ENCODE data around the gene LMCD1. TPM values are rescaled to one million over a fixed set of nuclear protein-coding genes. Genes with fewer than 3 reads are reported as not detected.

Gene LMCD1
- polyA plus RNA-seq, 2 donors, result 17.2 to 21.2 TPM

- no peaks in the 10 kb centered on the region for H3K36me3 ChIP-seq (ENCODE audit: control insufficient read depth in 2 of 2, insufficient read depth in 2 of 2, low read length in 1 of 2)
- H3K4me1 ChIP-seq (ENCODE audit: control insufficient read depth in 2 of 2, insufficient read depth in 2 of 2, low read length in 1 of 2), result peaks cover 10% of the 10 kb centered on the region in 2 donors
- WGBS, 2 donors, result 6 to 8% methylated on average over 8 of the region's 8 CpGs
- peak overlapping the region; percentile 30 to 32 for H3K4me3 ChIP-seq (ENCODE audit: low read depth in 1 of 2, low read length in 2 of 2)
- H3K9me3 ChIP-seq (ENCODE audit: control insufficient read depth in 2 of 2, insufficient read depth in 1 of 2, low read depth in 1 of 2, low read length in 1 of 2), result no peaks in the 10 kb centered on the region
- no peaks in the 10 kb centered on the region for H3K27me3 ChIP-seq (ENCODE audit: control insufficient read depth in 1 of 2, insufficient read depth in 2 of 2, low read length in 2 of 2)
- peak overlapping the region; percentile 88 to 89 for H3K27ac ChIP-seq (ENCODE audit: low read depth in 2 of 2, low read length in 1 of 2)
Observed at GRCh38 chr3:8500989-8501370, 643 bp upstream of the LMCD1 start.

- H3K27me3 ChIP-seq (ENCODE audit: control insufficient read depth in 1 of 2, insufficient read depth in 2 of 2, low read length in 2 of 2), result no peaks in the 10 kb centered on the region
- 33 to 60% methylated on average over 1 of the region's 1 CpG for WGBS, 2 donors
- H3K27ac ChIP-seq (ENCODE audit: low read depth in 2 of 2, low read length in 1 of 2), result peak overlapping the region in 1 of 2 donors; percentile 71
- H3K36me3 ChIP-seq (ENCODE audit: control insufficient read depth in 2 of 2, insufficient read depth in 2 of 2, low read length in 1 of 2), result no peaks in the 10 kb centered on the region
- H3K4me3 ChIP-seq (ENCODE audit: low read depth in 1 of 2, low read length in 2 of 2), result peak overlapping the region in 1 of 2 donors; percentile 25
- H3K9me3 ChIP-seq (ENCODE audit: control insufficient read depth in 2 of 2, insufficient read depth in 1 of 2, low read depth in 1 of 2, low read length in 1 of 2), result no peaks in the 10 kb centered on the region
- peaks cover 7 to 10% of the 10 kb centered on the region in 2 donors for H3K4me1 ChIP-seq (ENCODE audit: control insufficient read depth in 2 of 2, insufficient read depth in 2 of 2, low read length in 1 of 2)
Observed at GRCh38 chr3:8503461-8503860, 1.8 kb downstream of the LMCD1 start.

DNA sequence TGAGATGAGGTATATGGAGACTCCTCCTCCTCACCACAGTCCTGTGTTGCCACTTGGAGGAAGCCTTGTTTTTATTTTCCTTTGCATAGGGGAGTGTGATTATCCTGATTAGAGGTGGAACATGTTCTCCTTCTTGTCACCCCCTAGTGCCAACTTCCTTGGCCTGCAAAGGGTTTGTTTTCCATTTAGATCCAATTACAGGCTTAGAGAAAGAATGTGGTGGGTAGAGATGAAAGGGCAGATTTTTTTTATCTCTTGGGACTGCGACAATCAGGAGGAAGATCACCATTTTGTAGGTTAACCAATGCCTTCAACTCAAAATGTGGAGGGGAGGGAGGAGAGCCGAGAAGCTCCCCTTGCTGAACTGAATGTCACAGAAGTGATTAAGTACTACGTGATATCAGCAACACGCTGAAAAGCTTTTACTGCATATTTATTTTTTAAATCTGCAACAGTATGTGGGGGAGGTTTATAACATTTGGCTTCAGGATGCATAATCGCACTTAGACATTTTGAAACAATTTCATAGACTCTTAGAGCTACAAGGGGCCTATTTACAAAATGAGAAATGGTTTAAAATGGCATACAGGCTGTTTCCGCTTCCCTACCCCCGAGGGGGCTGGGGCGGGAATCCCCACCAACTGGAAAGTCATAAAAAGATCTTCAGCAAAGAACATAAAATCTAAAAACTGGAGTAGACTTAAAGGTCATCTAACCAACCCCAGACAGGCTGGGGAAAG lies 2.4 kb downstream of the LMCD1 start:
- H3K27me3 ChIP-seq (ENCODE audit: control insufficient read depth in 1 of 2, insufficient read depth in 2 of 2, low read length in 2 of 2), result no peaks in the 10 kb centered on the region
- no peak overlapping the region for H3K4me3 ChIP-seq (ENCODE audit: low read depth in 1 of 2, low read length in 2 of 2)
- H3K9me3 ChIP-seq (ENCODE audit: control insufficient read depth in 2 of 2, insufficient read depth in 1 of 2, low read depth in 1 of 2, low read length in 1 of 2), result no peaks in the 10 kb centered on the region
- peaks cover 7 to 10% of the 10 kb centered on the region in 2 donors for H3K4me1 ChIP-seq (ENCODE audit: control insufficient read depth in 2 of 2, insufficient read depth in 2 of 2, low read length in 1 of 2)
- 53 to 55% methylated on average over 8 of the region's 8 CpGs for WGBS, 2 donors
- H3K36me3 ChIP-seq (ENCODE audit: control insufficient read depth in 2 of 2, insufficient read depth in 2 of 2, low read length in 1 of 2), result no peaks in the 10 kb centered on the region
- H3K27ac ChIP-seq (ENCODE audit: low read depth in 2 of 2, low read length in 1 of 2), result peak overlapping the region in 1 of 2 donors; percentile 71

DNA sequence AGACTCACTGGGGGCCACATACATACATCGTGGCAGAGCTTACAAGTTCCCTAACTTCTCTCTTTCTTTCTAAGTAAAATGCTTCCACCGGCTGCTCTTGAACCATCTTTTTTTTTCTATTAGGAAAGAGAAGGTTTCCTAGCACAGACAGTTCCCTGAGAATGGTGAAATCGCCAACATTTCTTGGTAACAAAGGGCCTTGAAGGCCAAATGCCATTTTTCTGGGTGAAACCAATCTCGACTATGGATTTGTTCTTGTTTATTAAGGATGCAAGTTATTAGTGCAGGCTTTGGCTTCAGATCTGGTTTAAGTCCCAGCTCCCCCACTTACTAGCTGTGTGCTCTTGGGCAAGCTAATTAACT lies 3.0 kb downstream of the LMCD1 start:
- Histone ChIP-seq H3K27ac (ENCODE audit: low read depth in 2 of 2, low read length in 1 of 2) (no peak overlapping the region), H3K9me3 (ENCODE audit: control insufficient read depth in 2 of 2, insufficient read depth in 1 of 2, low read depth in 1 of 2, low read length in 1 of 2) (no peaks in the 10 kb centered on the region), H3K27me3 (ENCODE audit: control insufficient read depth in 1 of 2, insufficient read depth in 2 of 2, low read length in 2 of 2) (no peaks in the 10 kb centered on the region), H3K4me3 (ENCODE audit: low read depth in 1 of 2, low read length in 2 of 2) (no peak overlapping the region), H3K4me1 (ENCODE audit: control insufficient read depth in 2 of 2, insufficient read depth in 2 of 2, low read length in 1 of 2) (peaks cover 7 to 10% of the 10 kb centered on the region in 2 donors), H3K36me3 (ENCODE audit: control insufficient read depth in 2 of 2, insufficient read depth in 2 of 2, low read length in 1 of 2) (no peaks in the 10 kb centered on the region)
- WGBS, 2 donors, result 59 to 64% methylated on average over 4 of the region's 4 CpGs

DNA sequence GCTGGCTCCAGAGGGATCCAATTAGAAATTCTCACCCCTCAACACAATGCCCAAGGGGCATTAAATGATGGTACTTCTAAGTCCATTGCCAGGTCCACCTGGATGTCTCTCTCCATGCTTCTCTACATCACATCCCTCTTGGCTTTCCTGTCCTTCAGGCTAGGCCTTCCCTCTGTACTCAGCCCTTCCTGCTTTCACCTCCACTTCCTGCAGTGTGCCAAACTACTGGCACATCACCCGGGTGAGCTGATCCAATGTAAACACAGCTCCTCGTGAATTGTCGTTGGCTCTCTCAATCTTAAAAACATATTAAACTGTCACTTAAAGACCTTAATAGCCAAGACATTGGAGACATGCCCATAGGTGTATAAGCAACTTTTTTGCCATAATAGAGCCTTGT lies 4.0 kb downstream of the LMCD1 start:
- Histone ChIP-seq H3K4me1 (ENCODE audit: control insufficient read depth in 2 of 2, insufficient read depth in 2 of 2, low read length in 1 of 2) (peaks cover 6 to 9% of the 10 kb centered on the region in 2 donors), H3K9me3 (ENCODE audit: control insufficient read depth in 2 of 2, insufficient read depth in 1 of 2, low read depth in 1 of 2, low read length in 1 of 2) (no peaks in the 10 kb centered on the region), H3K27me3 (ENCODE audit: control insufficient read depth in 1 of 2, insufficient read depth in 2 of 2, low read length in 2 of 2) (no peaks in the 10 kb centered on the region), H3K4me3 (ENCODE audit: low read depth in 1 of 2, low read length in 2 of 2) (no peak overlapping the region), H3K36me3 (ENCODE audit: control insufficient read depth in 2 of 2, insufficient read depth in 2 of 2, low read length in 1 of 2) (peaks cover 0 to 2% of the 10 kb centered on the region in 2 donors), H3K27ac (ENCODE audit: low read depth in 2 of 2, low read length in 1 of 2) (no peak overlapping the region)
- WGBS, 2 donors, result 13 to 16% methylated on average over 3 of the region's 3 CpGs

DNA sequence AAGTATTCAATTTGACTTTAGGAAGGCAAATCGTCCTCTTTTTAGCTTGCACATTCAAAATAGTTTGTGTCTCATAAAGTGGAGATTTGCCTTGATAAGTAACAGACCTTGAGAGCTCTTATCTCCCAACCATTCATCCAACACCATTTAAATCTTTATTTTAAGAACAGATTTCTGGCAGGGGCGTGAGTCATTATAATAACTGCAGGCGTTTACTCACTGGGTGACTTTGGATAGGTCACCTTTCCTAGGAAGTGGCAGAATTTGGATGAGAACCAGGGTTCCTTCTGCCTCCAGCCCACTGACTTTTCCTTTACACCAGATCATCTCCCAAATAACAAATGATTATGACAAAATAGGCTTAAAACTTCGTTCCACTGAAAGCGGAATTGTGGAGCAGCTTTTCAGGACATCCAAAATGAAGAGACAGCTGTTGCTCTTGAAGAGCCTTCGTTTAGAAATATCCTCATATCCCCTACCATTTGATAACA lies 5.0 kb downstream of the LMCD1 start:
- H3K4me3 ChIP-seq (ENCODE audit: low read depth in 1 of 2, low read length in 2 of 2), result no peak overlapping the region

DNA sequence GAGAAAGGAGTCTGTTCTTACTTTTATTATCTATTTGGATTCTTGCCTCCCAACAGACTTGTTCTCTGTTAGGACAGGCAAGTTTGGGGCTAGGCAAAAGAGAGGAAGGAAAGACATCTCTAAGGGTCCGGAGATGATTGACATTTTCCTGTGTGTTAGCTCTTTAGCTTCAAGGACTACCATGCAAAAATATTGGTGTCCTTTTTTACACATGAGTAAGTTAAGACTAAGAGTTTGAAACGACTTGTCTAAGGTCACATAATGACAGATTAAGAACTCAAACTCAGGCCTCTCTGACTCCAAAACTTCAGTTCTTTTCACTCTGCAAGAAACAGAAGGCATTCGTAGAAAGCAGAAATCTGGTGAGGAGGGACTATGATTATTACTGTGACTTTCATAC lies 5.9 kb downstream of the LMCD1 start:
- Histone ChIP-seq H3K9me3 (ENCODE audit: control insufficient read depth in 2 of 2, insufficient read depth in 1 of 2, low read depth in 1 of 2, low read length in 1 of 2) (no peaks in the 10 kb centered on the region), H3K27me3 (ENCODE audit: control insufficient read depth in 1 of 2, insufficient read depth in 2 of 2, low read length in 2 of 2) (no peaks in the 10 kb centered on the region), H3K4me1 (ENCODE audit: control insufficient read depth in 2 of 2, insufficient read depth in 2 of 2, low read length in 1 of 2) (peaks cover 5 to 7% of the 10 kb centered on the region in 2 donors), H3K27ac (ENCODE audit: low read depth in 2 of 2, low read length in 1 of 2) (no peak overlapping the region), H3K36me3 (ENCODE audit: control insufficient read depth in 2 of 2, insufficient read depth in 2 of 2, low read length in 1 of 2) (peaks cover 0 to 2% of the 10 kb centered on the region in 2 donors), H3K4me3 (ENCODE audit: low read depth in 1 of 2, low read length in 2 of 2) (no peak overlapping the region)
- 64 to 65% methylated on average over 3 of the region's 3 CpGs for WGBS, 2 donors

More for the DNA sequence above, 5.0 kb downstream of the LMCD1 start:
- Histone ChIP-seq H3K36me3 (ENCODE audit: control insufficient read depth in 2 of 2, insufficient read depth in 2 of 2, low read length in 1 of 2) (peaks cover 0 to 2% of the 10 kb centered on the region in 2 donors), H3K9me3 (ENCODE audit: control insufficient read depth in 2 of 2, insufficient read depth in 1 of 2, low read depth in 1 of 2, low read length in 1 of 2) (no peaks in the 10 kb centered on the region), H3K4me1 (ENCODE audit: control insufficient read depth in 2 of 2, insufficient read depth in 2 of 2, low read length in 1 of 2) (peaks cover 5 to 9% of the 10 kb centered on the region in 2 donors), H3K27me3 (ENCODE audit: control insufficient read depth in 1 of 2, insufficient read depth in 2 of 2, low read length in 2 of 2) (no peaks in the 10 kb centered on the region), H3K27ac (ENCODE audit: low read depth in 2 of 2, low read length in 1 of 2) (no peak overlapping the region)
- WGBS, 2 donors, result 52 to 60% methylated on average over 6 of the region's 6 CpGs

GRCh38 chr3:8509961-8510360 lies 8.3 kb downstream of the LMCD1 start:
- 73 to 85% methylated on average over 6 of the region's 6 CpGs for WGBS, 2 donors
- H3K4me3 ChIP-seq (ENCODE audit: low read depth in 1 of 2, low read length in 2 of 2), result no peak overlapping the region
- H3K27me3 ChIP-seq (ENCODE audit: control insufficient read depth in 1 of 2, insufficient read depth in 2 of 2, low read length in 2 of 2), result no peaks in the 10 kb centered on the region
- no peaks in the 10 kb centered on the region for H3K9me3 ChIP-seq (ENCODE audit: control insufficient read depth in 2 of 2, insufficient read depth in 1 of 2, low read depth in 1 of 2, low read length in 1 of 2)
- no peak overlapping the region for H3K27ac ChIP-seq (ENCODE audit: low read depth in 2 of 2, low read length in 1 of 2)
- peaks cover 0 to 4% of the 10 kb centered on the region in 2 donors for H3K36me3 ChIP-seq (ENCODE audit: control insufficient read depth in 2 of 2, insufficient read depth in 2 of 2, low read length in 1 of 2)
- peaks cover 2 to 5% of the 10 kb centered on the region in 2 donors for H3K4me1 ChIP-seq (ENCODE audit: control insufficient read depth in 2 of 2, insufficient read depth in 2 of 2, low read length in 1 of 2)

GRCh38 chr3:8512234-8512633 lies 10.6 kb downstream of the LMCD1 start:
- peaks cover 2% of the 10 kb centered on the region in 2 donors for H3K4me1 ChIP-seq (ENCODE audit: control insufficient read depth in 2 of 2, insufficient read depth in 2 of 2, low read length in 1 of 2)
- WGBS, 2 donors, result 96 to 98% methylated on average over 1 of the region's 1 CpG
- no peak overlapping the region for H3K27ac ChIP-seq (ENCODE audit: low read depth in 2 of 2, low read length in 1 of 2)
- H3K27me3 ChIP-seq (ENCODE audit: control insufficient read depth in 1 of 2, insufficient read depth in 2 of 2, low read length in 2 of 2), result no peaks in the 10 kb centered on the region
- H3K9me3 ChIP-seq (ENCODE audit: control insufficient read depth in 2 of 2, insufficient read depth in 1 of 2, low read depth in 1 of 2, low read length in 1 of 2), result no peaks in the 10 kb centered on the region
- H3K36me3 ChIP-seq (ENCODE audit: control insufficient read depth in 2 of 2, insufficient read depth in 2 of 2, low read length in 1 of 2), result peaks cover 0 to 4% of the 10 kb centered on the region in 2 donors
- H3K4me3 ChIP-seq (ENCODE audit: low read depth in 1 of 2, low read length in 2 of 2), result no peak overlapping the region
